GM23248 (cell line): Measurements from ENCODE around the gene FAM131A. TPM values are rescaled to one million over a fixed set of nuclear protein-coding genes. Genes with fewer than 3 reads are reported as not detected.

Experiments used
- DNase-seq: peaks from one replicate; pipeline ENCODE4 v3.0.0-alpha.2; 2015
- H2AFZ ChIP-seq: fragments of 200-600 bp; sonication (generic); 2 replicates; pipeline ENCODE4 v1.6.1; 2016; ENCODE audit warnings: antibody characterized with exemption
- H3F3A ChIP-seq: fragments of 200-600 bp; sonication (generic); 2 replicates; pipeline ENCODE4 v1.6.1; 2016; ENCODE audit warnings: mild to moderate bottlenecking, antibody characterized with exemption, mixed run types; ENCODE audit not compliant: insufficient read depth
- H3K27ac ChIP-seq: fragments of 200-600 bp; sonication (generic); 2 replicates; pipeline ENCODE4 v1.5.1; 2016; ENCODE audit warnings: mild to moderate bottlenecking
- H3K27me3 ChIP-seq: fragments of 200-600 bp; sonication (generic); replicated peaks from 2 replicates; pipeline ENCODE4 v1.6.1; 2016; ENCODE audit warnings: mild to moderate bottlenecking; ENCODE audit not compliant: insufficient read depth
- H3K36me3 ChIP-seq: fragments of 200-600 bp; sonication (generic); 2 replicates; pipeline ENCODE4 v1.6.1; 2016; ENCODE audit warnings: low read depth, mild to moderate bottlenecking
- H3K4me1 ChIP-seq: fragments of 200-600 bp; sonication (generic); 2 replicates; pipeline ENCODE4 v1.6.1; 2016; ENCODE audit warnings: mild to moderate bottlenecking; ENCODE audit not compliant: insufficient read depth
- H3K4me2 ChIP-seq: fragments of 200-600 bp; sonication (generic); one replicate; pipeline ENCODE4 v1.6.1; 2016; ENCODE audit warnings: mild to moderate bottlenecking; ENCODE audit not compliant: unreplicated experiment
- H3K4me3 ChIP-seq: fragments of 200-600 bp; sonication (generic); 2 replicates; pipeline ENCODE4 v1.5.1; 2016; ENCODE audit warnings: mild to moderate bottlenecking
- H3K79me2 ChIP-seq: fragments of 200-600 bp; sonication (generic); 2 replicates; pipeline ENCODE4 v1.6.1; 2016; ENCODE audit warnings: mild to moderate bottlenecking; ENCODE audit not compliant: insufficient read depth
- H3K9ac ChIP-seq: fragments of 200-600 bp; sonication (generic); 2 replicates; pipeline ENCODE4 v1.6.1; 2016; ENCODE audit warnings: mild to moderate bottlenecking
- H3K9me2 ChIP-seq: fragments of 200-600 bp; sonication (generic); 2 replicates; pipeline ENCODE4 v1.6.1; 2016; ENCODE audit warnings: mixed run types, mild to moderate bottlenecking, moderate library complexity; ENCODE audit not compliant: insufficient read depth
- H3K9me3 ChIP-seq: fragments of 200-600 bp; sonication (generic); one replicate; pipeline ENCODE4 v1.6.1; 2017; ENCODE audit warnings: low read depth
- H4K20me1 ChIP-seq: fragments of 200-600 bp; sonication (generic); 2 replicates; pipeline ENCODE4 v1.6.0; 2016; ENCODE audit not compliant: insufficient read depth
- EZH2 ChIP-seq: fragments of 200-600 bp; sonication (generic); IDR thresholded peaks from 2 replicates; pipeline ENCODE4 v1.6.1; 2018; ENCODE audit warnings: antibody characterized with exemption, mild to moderate bottlenecking; ENCODE audit not compliant: insufficient read depth, poor library complexity, severe bottlenecking
- EZH2phosphoT487 ChIP-seq: fragments of 200-600 bp; sonication (generic); IDR thresholded peaks from 2 replicates; pipeline ENCODE4 v1.6.1; 2018; ENCODE audit warnings: antibody characterized with exemption, moderate library complexity, mild to moderate bottlenecking, low read depth; ENCODE audit not compliant: insufficient read depth
- WGBS, 2 experiments: methylation state at CpG; one replicate each; pipeline ENCODE4 v1.1.6; 2015 to 2017; ENCODE audit warnings: low lambda C conversion rate in 2 of 2, low coverage in 1 of 2; ENCODE audit errors: missing lambda C conversion rate in 2 of 2; 5-methylcytosine and 5-hydroxymethylcytosine counted together
- in situ Hi-C: fragments of 300-500 bp; cut with MboI; formaldehyde crosslinking; loops from 2 replicates; pipeline ENCODE4 v1.15.0; 2020
- polyA plus RNA-seq: library from polyadenylated mRNA; unstranded; fragments of >200 nt; fragmentation: Nextera tagmentation; extraction: Ambion mirVana; gene quantifications from 2 replicates; pipeline ENCODE4 v1.2.1, GENCODE V29; 2016
- total RNA-seq: library from RNA; depleted of rRNA; stranded (reverse); fragments of >200 nt; shearing (Covaris generic); gene quantifications from 2 replicates; pipeline ENCODE4 v1.2.3, GENCODE V29; 2014

The FAM131A gene
- total and polyA plus RNA-seq, 2 experiments from 2014 or later = 7.0 to 24.5 TPM

DNA sequence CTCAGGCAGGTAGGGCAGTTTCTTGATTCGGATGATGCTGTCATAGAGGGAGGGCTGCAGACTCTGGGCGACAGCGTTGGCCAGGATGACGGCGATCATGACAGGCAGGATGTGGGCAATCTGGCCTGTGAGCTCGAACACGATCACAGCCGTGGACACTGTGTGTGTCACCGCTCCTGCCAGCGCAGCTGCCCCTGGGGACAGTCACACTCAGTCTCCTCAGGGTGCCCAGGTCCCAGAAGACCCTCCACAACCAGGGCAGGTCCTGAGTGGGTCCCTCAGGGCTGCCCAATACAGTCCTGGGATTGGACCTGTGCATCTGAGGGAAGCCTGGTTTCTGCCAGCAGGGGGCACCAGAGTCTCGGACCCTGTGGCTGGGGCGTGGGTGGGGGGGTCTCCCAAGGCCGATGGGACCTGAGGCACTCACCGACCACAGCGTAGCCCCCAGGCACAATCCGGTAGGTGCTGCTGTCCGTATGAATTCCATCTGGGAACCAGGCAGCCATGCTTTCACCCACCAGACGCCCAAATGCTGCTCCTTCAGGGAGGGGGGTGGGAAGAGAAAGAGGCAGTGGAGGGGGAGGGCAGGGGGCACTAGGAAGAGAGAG lies 16.8 kb downstream of the FAM131A start:
- Histone ChIP-seq H3K9me2 (no peaks in the 10 kb centered on the region), H3K4me3 (no peak overlapping the region), H4K20me1 (no peaks in the 10 kb centered on the region), H3K36me3 (no peaks in the 10 kb centered on the region), H3K4me2 (no peak overlapping the region), H3F3A (no peaks in the 10 kb centered on the region), H3K79me2 (no peaks in the 10 kb centered on the region), H3K4me1 (no peaks in the 10 kb centered on the region), H2AFZ (no peak overlapping the region), H3K9me3 (no peaks in the 10 kb centered on the region), H3K27me3 (no peaks in the 10 kb centered on the region), H3K9ac (no peak overlapping the region), H3K27ac (no peak overlapping the region)
- peak; percentile 44 for DNase-seq
- 45 to 50% methylated on average over 18 of the region's 18 CpGs for WGBS, 2 experiments
- TF ChIP-seq EZH2 (no peak), EZH2phosphoT487 (no peak)
- in situ Hi-C loops = loop anchor here (25.0 kb wide), 1 partner anchor 433 kb away; no protein-coding TSS in a partner anchor

DNA sequence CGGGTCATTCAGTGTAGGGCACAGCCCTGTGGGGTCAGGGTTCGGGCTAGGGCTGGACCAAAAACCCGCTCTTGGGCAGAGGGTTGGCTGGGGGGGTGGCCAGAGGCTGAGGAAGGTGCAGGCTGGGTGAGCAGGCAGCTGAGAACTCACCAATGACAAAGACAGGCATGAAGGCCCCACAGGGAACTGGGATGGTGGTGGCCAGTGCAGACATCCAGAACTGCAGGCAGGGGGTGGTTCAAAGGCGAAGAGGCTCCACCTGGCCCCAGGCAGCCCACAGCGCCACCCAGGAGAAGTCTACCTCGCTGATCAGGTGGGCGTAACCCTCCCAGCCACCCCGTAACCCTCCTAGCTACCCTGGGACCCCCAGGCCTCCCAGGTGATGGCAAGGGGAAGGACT lies 17.4 kb downstream of the FAM131A start:
- Histone ChIP-seq H3K27ac (no peak overlapping the region), H3F3A (no peaks in the 10 kb centered on the region), H3K9me2 (no peaks in the 10 kb centered on the region), H3K9ac (no peak overlapping the region), H3K36me3 (no peaks in the 10 kb centered on the region), H2AFZ (no peak overlapping the region), H3K4me2 (no peak overlapping the region), H3K27me3 (no peaks in the 10 kb centered on the region), H4K20me1 (no peaks in the 10 kb centered on the region), H3K9me3 (no peaks in the 10 kb centered on the region), H3K79me2 (no peaks in the 10 kb centered on the region), H3K4me1 (no peaks in the 10 kb centered on the region), H3K4me3 (no peak overlapping the region)
- WGBS, 2 experiments = 83 to 85% methylated on average over 7 to 8 of the region's 8 CpGs
- DNase-seq = no peak
- TF ChIP-seq EZH2phosphoT487 (no peak), EZH2 (no peak)
- in situ Hi-C loops = loop anchor here (25.0 kb wide), 1 partner anchor 433 kb away; no protein-coding TSS in a partner anchor

DNA sequence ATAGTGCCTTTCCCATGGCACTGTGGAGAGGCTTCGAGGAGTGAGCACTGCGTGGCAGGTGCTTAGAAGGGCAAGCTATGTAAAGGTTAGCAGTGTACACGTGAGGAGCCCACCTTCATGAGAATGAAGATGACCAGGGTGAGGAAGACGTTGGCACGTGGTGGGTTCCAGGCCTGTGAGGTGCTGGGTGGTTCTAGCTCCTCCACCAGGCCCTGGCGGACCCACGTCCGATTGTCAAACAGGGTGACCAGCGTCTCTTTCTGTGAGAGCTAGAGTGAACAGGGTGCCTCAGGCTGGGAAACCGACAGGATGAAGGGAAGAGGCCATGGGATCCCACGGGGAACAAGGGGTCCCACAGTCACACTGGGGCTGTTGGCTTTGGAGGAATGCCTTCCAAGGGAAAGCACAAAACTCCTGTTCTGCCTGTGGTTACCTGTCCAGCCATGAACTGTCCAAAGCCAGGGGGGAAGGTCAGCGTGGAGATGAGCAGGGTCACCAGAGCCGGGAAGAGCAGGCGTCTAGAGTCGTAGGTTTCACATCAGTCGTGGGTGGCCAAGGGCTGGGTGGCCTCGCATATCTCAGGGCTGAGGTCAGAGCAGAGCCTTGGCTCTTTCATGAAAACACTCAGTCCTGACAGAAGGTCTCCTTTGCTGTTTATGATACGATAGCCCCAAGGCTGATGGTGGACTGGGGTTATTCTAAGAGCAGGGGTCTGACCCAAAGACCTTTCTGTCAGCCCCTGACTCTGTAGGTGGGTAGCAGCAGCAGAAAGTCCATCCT lies 18.1 kb downstream of the FAM131A start:
- Histone ChIP-seq H3K9ac (no peak overlapping the region), H3K27ac (no peak overlapping the region), H3K9me2 (no peaks in the 10 kb centered on the region), H3K4me1 (0 out of 2 replicates have a peak, but pooled peaks cover 1% of the 10 kb centered on the region), H2AFZ (no peak overlapping the region), H3K9me3 (no peaks in the 10 kb centered on the region), H3F3A (no peaks in the 10 kb centered on the region), H3K4me3 (no peak overlapping the region), H3K36me3 (no peaks in the 10 kb centered on the region), H3K79me2 (no peaks in the 10 kb centered on the region), H3K4me2 (no peak overlapping the region), H4K20me1 (no peaks in the 10 kb centered on the region), H3K27me3 (no peaks in the 10 kb centered on the region)
- WGBS, 2 experiments = 64 to 71% methylated on average over 17 to 18 of the region's 18 CpGs
- TF ChIP-seq EZH2phosphoT487 (no peak), EZH2 (no peak)
- in situ Hi-C loops = loop anchor here (25.0 kb wide), 1 partner anchor 432 kb away; no protein-coding TSS in a partner anchor
- DNase-seq = peak; percentile 64

DNA sequence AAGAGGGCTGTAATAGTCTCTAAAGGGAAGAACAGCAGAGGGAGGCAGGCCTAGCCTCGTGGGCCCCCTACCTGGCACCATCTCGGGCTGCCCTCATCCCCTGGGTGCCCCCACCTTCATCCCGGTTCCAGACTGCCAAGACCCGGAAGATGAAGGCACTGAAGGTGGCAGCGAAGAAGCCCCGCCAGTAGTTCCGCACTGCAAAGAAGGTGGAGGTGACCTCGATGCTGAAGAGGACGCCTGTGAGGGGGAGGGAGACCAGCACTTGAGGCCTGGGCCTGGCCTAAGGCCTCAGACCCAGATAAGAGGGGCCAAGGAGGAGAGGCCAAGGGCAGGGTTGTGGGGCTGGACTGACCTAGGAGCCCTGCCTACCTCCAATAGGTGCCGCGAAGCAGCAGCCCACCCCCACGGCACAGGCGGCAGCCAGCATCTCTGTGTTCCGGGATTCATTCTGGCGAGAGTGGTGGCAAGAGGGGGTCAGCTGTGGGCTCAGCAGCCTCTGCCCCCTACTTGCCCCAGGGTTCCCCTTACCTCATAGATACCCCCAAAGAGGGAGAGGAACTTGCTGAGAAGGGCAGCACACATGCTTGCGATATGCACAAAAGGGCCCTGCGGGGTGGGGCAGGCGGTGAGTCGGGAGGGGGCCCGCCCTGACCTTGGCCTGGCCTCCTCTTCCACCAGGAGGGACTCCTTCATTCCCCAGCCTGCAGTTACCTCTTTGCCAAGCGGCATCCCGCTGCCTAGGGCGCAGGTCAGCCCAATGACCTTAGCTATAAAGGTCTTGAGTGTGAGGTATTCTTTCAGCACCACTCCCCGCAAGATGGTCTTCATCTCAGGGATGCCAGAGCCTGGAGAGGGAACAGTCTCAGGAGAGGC lies 20.1 kb downstream of the FAM131A start:
- H3K27ac ChIP-seq = no peak overlapping the region
- no peak for DNase-seq
- 0 out of 2 replicates have a peak, but pooled peaks cover 3% of the 10 kb centered on the region for H3K79me2 ChIP-seq
- in situ Hi-C loops = loop anchor here (25.0 kb wide), 1 partner anchor 430 kb away; no protein-coding TSS in a partner anchor
- no peaks in the 10 kb centered on the region for H3K9me3 ChIP-seq
- H3K4me3 ChIP-seq = no peak overlapping the region
- 0 out of 2 replicates have a peak, but pooled peaks cover 6% of the 10 kb centered on the region for H3K4me1 ChIP-seq
- H3F3A ChIP-seq = no peaks in the 10 kb centered on the region
- H3K9me2 ChIP-seq = no peaks in the 10 kb centered on the region
- TF ChIP-seq EZH2phosphoT487 (no peak), EZH2 (no peak)
- H3K9ac ChIP-seq = no peak overlapping the region
- H3K36me3 ChIP-seq = no peaks in the 10 kb centered on the region
- H3K4me2 ChIP-seq = no peak overlapping the region
- no peak overlapping the region for H2AFZ ChIP-seq
- WGBS, 2 experiments = 92 to 96% methylated on average over 23 to 24 of the region's 24 CpGs
- H3K27me3 ChIP-seq = no peaks in the 10 kb centered on the region
- no peaks in the 10 kb centered on the region for H4K20me1 ChIP-seq
